CD8-positive, alpha-beta memory T cell (primary cell): ENCODE measurements around the gene HRH1. TPM values are rescaled to one million over a fixed set of nuclear protein-coding genes. Genes with fewer than 3 reads are reported as not detected.

Source experiments
- CTCF ChIA-PET: fragments of 350-600 bp; sonication (Branson Sonifier 250); formaldehyde crosslinking; loops from one replicate; lab custom pipeline; 2021; ENCODE audit warnings: antibody characterized with exemption; lab: Charles Lee
- POLR2A ChIA-PET: fragments of 350-600 bp; sonication (Branson Sonifier 250); formaldehyde crosslinking; loops from one replicate; lab custom pipeline; 2021; ENCODE audit warnings: antibody characterized with exemption; lab: Charles Lee
- DNase-seq, 5 donors: peaks; one replicate each; pipeline versions ENCODE4 v3.0.0 to v3.0.0-alpha.2; 2020 to 2022; ENCODE audit warnings: mixed read lengths in 1 of 5
- H3K27ac ChIP-seq: one replicate; pipeline ENCODE4 v1.7.0; 2013; ENCODE audit warnings: low read depth, mild to moderate bottlenecking, low read length, moderate library complexity
- H3K27me3 ChIP-seq: 2 replicates; pipeline ENCODE4 v1.7.0; 2013; ENCODE audit warnings: low read length, mild to moderate bottlenecking; ENCODE audit not compliant: insufficient read depth, poor library complexity, severe bottlenecking
- H3K36me3 ChIP-seq: 2 replicates; pipeline ENCODE4 v1.7.0; 2013; ENCODE audit warnings: mild to moderate bottlenecking, low read length, moderate library complexity; ENCODE audit not compliant: insufficient read depth
- H3K4me1 ChIP-seq: 2 replicates; pipeline ENCODE4 v1.7.0; 2013; ENCODE audit warnings: mild to moderate bottlenecking, low read length, moderate library complexity; ENCODE audit not compliant: insufficient read depth
- H3K4me3 ChIP-seq: 2 replicates; pipeline ENCODE4 v1.7.0; 2013; ENCODE audit warnings: mild to moderate bottlenecking, low read length
- H3K9me3 ChIP-seq: 2 replicates; pipeline ENCODE4 v1.7.0; 2013; ENCODE audit warnings: mild to moderate bottlenecking, low read length
- H3K27ac Mint-ChIP-seq, 8 donors: one replicate each; pipeline ENCODE4 v1.8.0; 2020 to 2021; ENCODE audit warnings: mixed read lengths in 8 of 8, mild to moderate bottlenecking in 6 of 8, inconsistent platforms in 3 of 8, moderate library complexity in 3 of 8
- H3K27me3 Mint-ChIP-seq, 2 donors: one replicate each; pipeline ENCODE4 v1.8.0; 2020 to 2021; ENCODE audit warnings: mixed read lengths in 2 of 2, mild to moderate bottlenecking in 1 of 2, moderate library complexity in 1 of 2
- H3K36me3 Mint-ChIP-seq, 3 donors: one replicate each; pipeline ENCODE4 v1.8.0; 2020 to 2021; ENCODE audit warnings: mixed read lengths in 3 of 3, inconsistent platforms in 1 of 3, mild to moderate bottlenecking in 1 of 3
- H3K4me1 Mint-ChIP-seq, 3 donors: one replicate each; pipeline ENCODE4 v1.8.0; 2020 to 2021; ENCODE audit warnings: mixed read lengths in 3 of 3, inconsistent platforms in 1 of 3, mild to moderate bottlenecking in 1 of 3
- H3K4me3 Mint-ChIP-seq, 7 donors: one replicate each; pipeline ENCODE4 v1.8.0; 2020 to 2021; ENCODE audit warnings: mixed read lengths in 7 of 7, mild to moderate bottlenecking in 6 of 7, moderate library complexity in 4 of 7, inconsistent platforms in 2 of 7
- H3K9me3 Mint-ChIP-seq, 5 donors: one replicate each; pipeline ENCODE4 v1.8.0; 2020 to 2022; ENCODE audit warnings: mixed read lengths in 5 of 5, mild to moderate bottlenecking in 3 of 5, moderate library complexity in 2 of 5, inconsistent platforms in 1 of 5
- polyA plus RNA-seq: library from polyadenylated mRNA; unstranded; fragments of 300-500 nt; fragmentation: Illumina TruSeq; gene quantifications from one replicate; pipeline ENCODE4 v1.2.3, GENCODE V29; 2021
- total RNA-seq, 2 experiments: library from RNA; stranded (reverse); gene quantifications; one replicate each; pipeline ENCODE4 v1.2.3, GENCODE V29; 2021

HRH1 gene
- total and polyA plus RNA-seq, 3 experiments from 2014 or later: 0.42 to 0.53 TPM; not detected in 1

- ChIA-PET POLR2A (interaction anchor here (0.7 kb wide), 1 partner anchor 176 kb away, joined by 3 read pairs; no protein-coding TSS in a partner anchor), CTCF (interaction anchor here (1.6 to 4.3 kb wide), 3 partner anchors 99 to 420 kb away, joined by 4 to 43 read pairs (median 9); no protein-coding TSS in a partner anchor)
- H3K36me3 Mint-ChIP-seq: no peaks in the 10 kb centered on the region
- Histone ChIP-seq H3K36me3 (no peaks in the 10 kb centered on the region), H3K4me3 (no peak overlapping the region), H3K4me1 (no peaks in the 10 kb centered on the region), H3K27ac (no peak overlapping the region), H3K9me3 (no peaks in the 10 kb centered on the region), H3K27me3 (no peaks in the 10 kb centered on the region)
- peaks cover 3 to 19% of the 10 kb centered on the region in 2 donors for H3K27me3 Mint-ChIP-seq
- H3K9me3 Mint-ChIP-seq: peaks cover 0 to 3% (median 0%) of the 10 kb centered on the region in 5 donors
- H3K4me1 Mint-ChIP-seq: no peaks in the 10 kb centered on the region
- no peak for DNase-seq
- H3K27ac Mint-ChIP-seq: no peak overlapping the region
- H3K4me3 Mint-ChIP-seq: no peak overlapping the region
Observed at GRCh38 chr3:11235385-11235784, 81.1 kb downstream of the HRH1 start.

DNA sequence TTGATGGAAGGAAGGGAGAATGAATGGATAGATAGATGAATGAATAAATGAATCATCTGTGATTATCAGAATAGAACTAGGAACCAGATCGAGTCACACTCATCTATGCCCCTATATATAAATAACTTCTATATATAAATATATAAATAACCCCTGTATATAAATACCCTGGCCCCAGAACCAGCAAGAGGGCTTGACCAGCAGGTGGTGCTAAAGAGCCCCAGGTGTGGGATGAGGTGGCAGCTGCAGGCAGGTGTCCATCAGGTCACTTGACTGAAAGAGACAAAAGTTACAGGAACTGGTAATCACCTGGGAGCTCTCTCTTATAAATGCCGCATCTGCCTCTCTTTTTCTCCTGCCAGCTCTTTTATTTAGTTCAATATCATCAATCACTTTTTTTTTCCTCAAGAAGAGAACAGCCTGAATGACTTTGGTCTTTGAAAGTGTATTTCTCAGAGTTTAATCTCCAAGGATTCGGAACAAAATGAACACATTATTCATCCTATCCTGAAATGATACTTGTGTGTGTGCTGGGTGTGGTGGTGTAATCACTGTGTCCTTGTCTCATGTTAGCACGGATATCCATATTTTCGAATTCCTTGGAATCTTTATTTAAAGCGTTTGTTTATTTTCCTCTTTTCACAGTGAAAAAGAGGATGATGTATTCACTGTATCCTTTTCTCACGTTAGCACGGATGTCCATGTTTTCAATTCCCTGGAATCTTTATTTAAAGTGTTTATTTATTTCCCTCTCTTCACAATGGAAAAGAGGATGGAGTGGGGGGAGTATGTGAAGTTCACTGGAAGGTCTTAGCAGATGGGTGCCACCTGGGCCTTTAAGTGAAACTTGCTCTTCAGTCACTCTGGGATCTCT lies 82.5 kb downstream of the HRH1 start:
- POLR2A ChIA-PET: no interaction called here
- Histone ChIP-seq H3K4me1 (no peaks in the 10 kb centered on the region), H3K27me3 (no peaks in the 10 kb centered on the region), H3K36me3 (no peaks in the 10 kb centered on the region), H3K9me3 (no peaks in the 10 kb centered on the region), H3K4me3 (no peak overlapping the region), H3K27ac (no peak overlapping the region)
- no peaks in the 10 kb centered on the region for H3K36me3 Mint-ChIP-seq
- no peak overlapping the region for H3K27ac Mint-ChIP-seq
- no peaks in the 10 kb centered on the region for H3K4me1 Mint-ChIP-seq
- DNase-seq: peak; percentile 56 to 84 (median 71)
- peaks cover 3 to 19% of the 10 kb centered on the region in 2 donors for H3K27me3 Mint-ChIP-seq
- CTCF ChIA-PET: interaction anchor here (0.8 to 4.3 kb wide), 12 partner anchors 10 to 419 kb away, joined by 3 to 43 read pairs (median 4); no protein-coding TSS in a partner anchor
- peaks cover 0 to 3% (median 0%) of the 10 kb centered on the region in 5 donors for H3K9me3 Mint-ChIP-seq
- H3K4me3 Mint-ChIP-seq: no peak overlapping the region

GRCh38 chr3:11238060-11238459 lies 83.8 kb downstream of the HRH1 start:
- Mint-ChIP-seq H3K4me1 (no peaks in the 10 kb centered on the region), H3K36me3 (no peaks in the 10 kb centered on the region), H3K27me3 (peaks cover 3 to 19% of the 10 kb centered on the region in 2 donors), H3K27ac (no peak overlapping the region), H3K9me3 (peaks cover 0 to 3% (median 0%) of the 10 kb centered on the region in 5 donors), H3K4me3 (no peak overlapping the region)
- no peaks in the 10 kb centered on the region for H3K27me3 ChIP-seq
- H3K4me3 ChIP-seq: no peak overlapping the region
- no peaks in the 10 kb centered on the region for H3K4me1 ChIP-seq
- no peak overlapping the region for H3K27ac ChIP-seq
- ChIA-PET POLR2A (interaction anchor here (0.6 kb wide), 1 partner anchor 46 kb away, joined by 3 read pairs; no protein-coding TSS in a partner anchor), CTCF (interaction anchor here (0.8 to 1.3 kb wide), 4 partner anchors 53 to 97 kb away, joined by 3 to 5 read pairs (median 4); no protein-coding TSS in a partner anchor)
- no peak for DNase-seq
- no peaks in the 10 kb centered on the region for H3K9me3 ChIP-seq
- no peaks in the 10 kb centered on the region for H3K36me3 ChIP-seq

DNA sequence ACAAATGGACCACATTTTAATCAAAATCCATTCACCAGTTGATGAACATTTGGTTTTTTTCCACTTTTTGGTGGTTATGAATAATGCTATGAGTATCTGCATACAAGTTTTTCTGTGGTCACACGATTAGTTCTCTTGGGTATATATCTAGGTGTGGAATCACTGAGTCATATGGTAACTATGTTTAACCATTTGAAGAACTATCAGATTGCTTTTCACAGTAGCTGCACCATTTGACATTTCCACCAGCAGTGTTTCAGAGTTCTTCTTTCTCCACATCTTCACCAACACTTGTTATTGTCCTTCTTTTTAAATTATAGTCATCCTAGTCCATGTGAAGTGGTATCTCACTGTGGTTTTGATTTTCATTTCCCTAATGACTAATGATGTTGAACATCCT lies 84.6 kb downstream of the HRH1 start:
- ChIA-PET POLR2A (no interaction called here), CTCF (interaction anchor here (0.9 to 3.8 kb wide), 3 partner anchors 67 to 96 kb away, joined by 3 to 15 read pairs (median 5); no protein-coding TSS in a partner anchor)
- Mint-ChIP-seq H3K27ac (no peak overlapping the region), H3K4me3 (no peak overlapping the region), H3K9me3 (peaks cover 0 to 3% (median 0%) of the 10 kb centered on the region in 5 donors), H3K36me3 (no peaks in the 10 kb centered on the region), H3K4me1 (no peaks in the 10 kb centered on the region), H3K27me3 (peaks cover 3 to 12% of the 10 kb centered on the region in 2 donors)
- Histone ChIP-seq H3K27ac (no peak overlapping the region), H3K4me1 (no peaks in the 10 kb centered on the region), H3K36me3 (no peaks in the 10 kb centered on the region), H3K27me3 (no peaks in the 10 kb centered on the region), H3K9me3 (no peaks in the 10 kb centered on the region), H3K4me3 (no peak overlapping the region)
- no peak for DNase-seq

- ChIA-PET POLR2A (no interaction called here), CTCF (interaction anchor here (3.8 kb wide), 1 partner anchor 95 kb away, joined by 15 read pairs; no protein-coding TSS in a partner anchor)
- Histone ChIP-seq H3K4me3 (no peak overlapping the region), H3K4me1 (no peaks in the 10 kb centered on the region), H3K36me3 (no peaks in the 10 kb centered on the region), H3K9me3 (no peaks in the 10 kb centered on the region), H3K27ac (no peak overlapping the region), H3K27me3 (no peaks in the 10 kb centered on the region)
- H3K36me3 Mint-ChIP-seq: no peaks in the 10 kb centered on the region
- DNase-seq: no peak
- H3K27ac Mint-ChIP-seq: peak overlapping the region in 1 of 8 donors; percentile 29
- H3K27me3 Mint-ChIP-seq: peaks cover 0 to 11% of the 10 kb centered on the region in 2 donors
- H3K4me1 Mint-ChIP-seq: no peaks in the 10 kb centered on the region
- H3K4me3 Mint-ChIP-seq: no peak overlapping the region
- peaks cover 0 to 3% (median 0%) of the 10 kb centered on the region in 5 donors for H3K9me3 Mint-ChIP-seq
Observed at GRCh38 chr3:11239796-11240195, 85.5 kb downstream of the HRH1 start.

- Histone ChIP-seq H3K27ac (no peak overlapping the region), H3K27me3 (no peaks in the 10 kb centered on the region), H3K4me1 (no peaks in the 10 kb centered on the region), H3K9me3 (no peaks in the 10 kb centered on the region), H3K36me3 (no peaks in the 10 kb centered on the region), H3K4me3 (no peak overlapping the region)
- POLR2A ChIA-PET: interaction anchor here (0.6 kb wide), 1 partner anchor 16 kb away, joined by 3 read pairs; no protein-coding TSS in a partner anchor
- Mint-ChIP-seq H3K4me1 (no peaks in the 10 kb centered on the region), H3K9me3 (peaks cover 0 to 3% (median 0%) of the 10 kb centered on the region in 5 donors), H3K4me3 (no peak overlapping the region), H3K36me3 (no peaks in the 10 kb centered on the region), H3K27me3 (peaks cover 0 to 8% of the 10 kb centered on the region in 2 donors), H3K27ac (no peak overlapping the region)
- DNase-seq: no peak
- CTCF ChIA-PET: interaction anchor here (3.8 kb wide), 1 partner anchor 94 kb away, joined by 15 read pairs; no protein-coding TSS in a partner anchor
Observed at GRCh38 chr3:11240496-11240895, 86.2 kb downstream of the HRH1 start.

GRCh38 chr3:11244121-11244677 lies 89.9 kb downstream of the HRH1 start:
- DNase-seq: no peak
- Histone ChIP-seq H3K27ac (no peak overlapping the region), H3K4me1 (no peaks in the 10 kb centered on the region), H3K27me3 (no peaks in the 10 kb centered on the region), H3K36me3 (no peaks in the 10 kb centered on the region), H3K4me3 (no peak overlapping the region), H3K9me3 (no peaks in the 10 kb centered on the region)
- CTCF ChIA-PET: interaction anchor here (3.0 kb wide), 1 partner anchor 90 kb away, joined by 11 read pairs; no protein-coding TSS in a partner anchor
- H3K27ac Mint-ChIP-seq: no peak overlapping the region
- H3K4me3 Mint-ChIP-seq: no peak overlapping the region
- H3K36me3 Mint-ChIP-seq: peaks cover 0 to 3% (median 0%) of the 10 kb centered on the region in 3 donors
- POLR2A ChIA-PET: no interaction called here
- peaks cover 0 to 2% of the 10 kb centered on the region in 2 donors for H3K27me3 Mint-ChIP-seq
- H3K4me1 Mint-ChIP-seq: no peaks in the 10 kb centered on the region
- peaks cover 0 to under 1% (median 0%) of the 10 kb centered on the region in 5 donors for H3K9me3 Mint-ChIP-seq
